B cell (primary cell): ENCODE data around the gene MMP24. TPM values are rescaled to one million over a fixed set of nuclear protein-coding genes. Genes with fewer than 3 reads are reported as not detected.

ENCODE experiments used
- ATAC-seq: fragments of 200-7000 bp; cut with Tn5 transposase; one replicate; pipeline ENCODE4 v1.10.0; 2021; ENCODE audit warnings: low read depth, mild to moderate bottlenecking, moderate number of reproducible peaks, moderate library complexity
- CTCF ChIA-PET: fragments of 350-600 bp; sonication (Branson Sonifier 250); formaldehyde crosslinking; loops from one replicate; lab custom pipeline; 2021; ENCODE audit warnings: antibody characterized with exemption, inconsistent platforms; lab: Charles Lee
- POLR2A ChIA-PET: fragments of 350-600 bp; sonication (Branson Sonifier 250); formaldehyde crosslinking; loops from one replicate; lab custom pipeline; 2021; ENCODE audit warnings: antibody characterized with exemption; lab: Charles Lee
- DNase-seq: peaks from one replicate; pipeline ENCODE4 v3.0.0; 2013
- H2AFZ ChIP-seq: 2 replicates; pipeline ENCODE4 v1.6.1; 2012; ENCODE audit warnings: mild to moderate bottlenecking, low read depth, low read length; ENCODE audit not compliant: insufficient read depth, poor library complexity, severe bottlenecking
- H3K27ac ChIP-seq, 2 donors: 1 replicate in 1 of 2; 2 replicates in 1 of 2; pipeline ENCODE4 v1.5.1; 2012 to 2013; ENCODE audit warnings: low read length in 2 of 2, mild to moderate bottlenecking in 2 of 2, moderate library complexity in 1 of 2
- H3K27me3 ChIP-seq, 4 experiments: fragments of 200-600 bp in 1 of 4; sonication (generic) in 1 of 4; replicated peaks in 1 of 4; 1 replicate in 2 of 4; 2 replicates in 2 of 4; pipeline versions ENCODE4 v1.6.1 to v1.7.0; 2013 to 2016; ENCODE audit warnings: low read length in 3 of 4, mild to moderate bottlenecking in 2 of 4, mixed read lengths in 1 of 4, moderate library complexity in 1 of 4; ENCODE audit not compliant: insufficient read depth in 4 of 4, control insufficient read depth in 3 of 4; ENCODE audit errors: control extremely low read depth in 1 of 4
- H3K36me3 ChIP-seq, 2 experiments: replicated peaks in 1 of 2; 1 replicate in 1 of 2; 2 replicates in 1 of 2; pipeline versions ENCODE4 v1.6.1 to v1.7.1; 2013; ENCODE audit warnings: low read length in 1 of 2; ENCODE audit not compliant: insufficient read depth in 2 of 2, control insufficient read depth in 1 of 2; ENCODE audit errors: control extremely low read depth in 1 of 2, extremely low read depth in 1 of 2
- H3K4me1 ChIP-seq, 2 donors: fragments of 200-600 bp in 1 of 2; sonication (generic) in 1 of 2; 1 replicate in 1 of 2; 2 replicates in 1 of 2; pipeline versions ENCODE4 v1.5.1 to v1.6.1; 2013 to 2017; ENCODE audit warnings: low read length in 2 of 2; ENCODE audit not compliant: control insufficient read depth in 2 of 2, insufficient read depth in 2 of 2
- H3K4me2 ChIP-seq: replicated peaks from 2 replicates; pipeline ENCODE3; 2012; ENCODE audit warnings: mild to moderate bottlenecking, low read depth, low read length; ENCODE audit not compliant: poor library complexity, severe bottlenecking
- H3K4me3 ChIP-seq, 5 experiments: fragments of 200-600 bp in 1 of 5; sonication (generic) in 1 of 5; 1 replicate in 3 of 5; 2 replicates in 2 of 5; pipeline versions ENCODE4 v1.5.1 to v1.7.0; 2011 to 2016; ENCODE audit warnings: low read length in 4 of 5, mild to moderate bottlenecking in 4 of 5, low read depth in 2 of 5, control low read depth in 1 of 5, moderate library complexity in 1 of 5; ENCODE audit not compliant: insufficient read depth in 1 of 5; ENCODE audit errors: control extremely low read depth in 1 of 5, extremely low read depth in 1 of 5
- H3K79me2 ChIP-seq: fragments of 200-600 bp; sonication (generic); one replicate; pipeline ENCODE4 v1.6.0; 2016; ENCODE audit warnings: low read length; ENCODE audit not compliant: control insufficient read depth, insufficient read depth
- H3K9ac ChIP-seq: fragments of 200-600 bp; sonication (generic); 2 replicates; pipeline ENCODE4 v1.6.1; 2017; ENCODE audit warnings: mild to moderate bottlenecking, low read length, moderate library complexity
- H3K9me3 ChIP-seq, 3 donors: one replicate each; pipeline versions ENCODE4 v1.6.1 to v1.7.1; 2013; ENCODE audit warnings: low read length in 2 of 3; ENCODE audit not compliant: control insufficient read depth in 2 of 3, insufficient read depth in 1 of 3; ENCODE audit errors: control extremely low read depth in 1 of 3
- H4K20me1 ChIP-seq: 2 replicates; pipeline ENCODE4 v1.6.0; 2012; ENCODE audit warnings: mild to moderate bottlenecking, low read length; ENCODE audit not compliant: insufficient read depth, control insufficient read depth, poor library complexity, severe bottlenecking
- H3K27ac Mint-ChIP-seq: one replicate; pipeline ENCODE4 v1.8.0; 2021; ENCODE audit warnings: mixed read lengths
- H3K27me3 Mint-ChIP-seq: one replicate; pipeline ENCODE4 v1.8.0; 2021; ENCODE audit warnings: mixed read lengths
- H3K4me1 Mint-ChIP-seq: one replicate; pipeline ENCODE4 v1.8.0; 2021; ENCODE audit warnings: mixed read lengths
- H3K4me3 Mint-ChIP-seq: one replicate; pipeline ENCODE4 v1.8.0; 2021; ENCODE audit warnings: mixed read lengths
- H3K9me3 Mint-ChIP-seq: one replicate; pipeline ENCODE4 v1.8.0; 2022; ENCODE audit warnings: mixed read lengths; ENCODE audit not compliant: insufficient read depth
- EZH2 ChIP-seq: IDR thresholded peaks from 2 replicates; pipeline ENCODE4 v1.6.1; 2012; ENCODE audit warnings: borderline replicate concordance, low read depth, mild to moderate bottlenecking, moderate library complexity, low read length; ENCODE audit not compliant: insufficient read depth, poor library complexity, severe bottlenecking
- WGBS: methylation state at CpG from one replicate; pipeline ENCODE4 v1.1.5; 2013; ENCODE audit warnings: missing lambda C conversion rate; ENCODE audit not compliant: insufficient coverage; 5-methylcytosine and 5-hydroxymethylcytosine counted together
- intact Hi-C: fragments of 100-400 bp; cut with micrococcal nuclease; formaldehyde crosslinking; loops from one replicate; pipeline ENCODE4 v1.10.0; 2022
- polyA plus RNA-seq: library from polyadenylated mRNA; depleted of rRNA; stranded (reverse); fragments of >200 nt; gene quantifications from 2 replicates; pipeline ENCODE4 v1.2.3, GENCODE V29; 2012
- total RNA-seq, 2 donors: library from RNA; stranded (reverse); fragments of 120-200 nt in 1 of 2; gene quantifications; 1 replicate in 1 of 2; 2 replicates in 1 of 2; pipeline versions ENCODE4 v1.2.3 to v1.2.4, GENCODE V29; 2013 to 2022
- TF ChIP-seq, protein P1 (sequence below): fragments of 200-600 bp; IDR thresholded peaks from one replicate; pipeline ENCODE4 v1.8.0; 2022; ENCODE audit warnings: antibody characterized with exemption, mild to moderate bottlenecking

MMP24 gene
- total and polyA plus RNA-seq, 2 donors (not counting 1 experiment from before 2014, with no cell fraction given), result not detected

DNA sequence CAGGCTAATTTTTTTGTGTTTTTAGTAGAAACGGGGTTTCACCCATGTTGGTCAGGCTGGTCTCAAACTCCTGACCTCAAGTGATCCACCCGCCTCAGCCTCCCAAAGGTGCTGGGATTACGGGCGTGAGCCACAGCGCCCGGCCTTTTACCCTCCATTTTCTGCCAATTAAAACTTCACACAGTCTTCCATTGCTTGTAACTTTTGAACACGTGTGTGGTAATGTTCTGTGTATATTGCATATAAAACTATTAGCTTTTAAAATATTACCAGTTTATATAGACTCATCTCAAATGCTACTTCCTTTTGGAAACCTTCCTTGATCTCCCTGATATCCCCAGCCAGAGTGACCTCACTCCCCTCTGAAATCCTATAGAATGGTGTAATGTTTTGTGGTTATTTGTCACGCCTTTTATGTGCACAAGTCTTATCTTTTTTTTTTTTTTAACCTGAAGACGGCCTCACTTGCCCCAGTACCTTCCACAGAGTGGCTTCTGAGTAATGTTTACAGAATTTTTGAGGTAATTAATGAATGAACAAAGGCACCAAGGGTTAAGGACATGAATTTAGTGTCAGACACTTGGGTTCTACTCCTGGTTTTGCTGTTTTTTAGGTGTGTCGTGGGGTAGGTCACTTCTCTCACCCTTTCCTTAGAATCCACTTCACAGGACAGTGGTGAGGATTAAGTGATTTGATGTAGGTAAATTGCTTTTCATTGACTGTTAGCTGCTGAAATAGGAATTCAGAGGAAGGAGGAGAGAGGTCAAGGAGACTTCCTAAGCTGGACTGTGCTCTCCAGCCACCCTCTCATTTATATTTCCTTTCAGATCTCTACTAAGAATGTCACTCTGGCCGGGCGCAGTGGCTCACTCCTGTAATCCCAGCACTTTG is 11.2 kb upstream of the MMP24 start:
- 95% methylated on average over 4 of the region's 12 CpGs for WGBS
- Histone ChIP-seq H3K4me1 (no peaks in the 10 kb centered on the region), H3K9me3 (no peaks in the 10 kb centered on the region), H3K27ac (no peak overlapping the region), H2AFZ (no peak overlapping the region), H3K27me3 (no peaks in the 10 kb centered on the region), H4K20me1 (no peaks in the 10 kb centered on the region), H3K79me2 (no peaks in the 10 kb centered on the region), H3K4me2 (no peak overlapping the region), H3K4me3 (no peak overlapping the region), H3K9ac (no peak overlapping the region), H3K36me3 (no peaks in the 10 kb centered on the region)
- DNase-seq, result no peak
- no peaks in the 10 kb centered on the region for H3K4me1 Mint-ChIP-seq
- no peaks in the 10 kb centered on the region for H3K27me3 Mint-ChIP-seq
- intact Hi-C loops, result no loop called here
- CTCF ChIA-PET, result interaction anchor here (0.5 to 1.0 kb wide), 3 partner anchors 60 to 1594 kb away, joined by 3 read pairs; no protein-coding TSS in a partner anchor
- H3K4me3 Mint-ChIP-seq, result no peak overlapping the region
- POLR2A ChIA-PET, result no interaction called here
- no peak for ATAC-seq
- H3K9me3 Mint-ChIP-seq, result no peaks in the 10 kb centered on the region
- TF ChIP-seq, protein P1, sequence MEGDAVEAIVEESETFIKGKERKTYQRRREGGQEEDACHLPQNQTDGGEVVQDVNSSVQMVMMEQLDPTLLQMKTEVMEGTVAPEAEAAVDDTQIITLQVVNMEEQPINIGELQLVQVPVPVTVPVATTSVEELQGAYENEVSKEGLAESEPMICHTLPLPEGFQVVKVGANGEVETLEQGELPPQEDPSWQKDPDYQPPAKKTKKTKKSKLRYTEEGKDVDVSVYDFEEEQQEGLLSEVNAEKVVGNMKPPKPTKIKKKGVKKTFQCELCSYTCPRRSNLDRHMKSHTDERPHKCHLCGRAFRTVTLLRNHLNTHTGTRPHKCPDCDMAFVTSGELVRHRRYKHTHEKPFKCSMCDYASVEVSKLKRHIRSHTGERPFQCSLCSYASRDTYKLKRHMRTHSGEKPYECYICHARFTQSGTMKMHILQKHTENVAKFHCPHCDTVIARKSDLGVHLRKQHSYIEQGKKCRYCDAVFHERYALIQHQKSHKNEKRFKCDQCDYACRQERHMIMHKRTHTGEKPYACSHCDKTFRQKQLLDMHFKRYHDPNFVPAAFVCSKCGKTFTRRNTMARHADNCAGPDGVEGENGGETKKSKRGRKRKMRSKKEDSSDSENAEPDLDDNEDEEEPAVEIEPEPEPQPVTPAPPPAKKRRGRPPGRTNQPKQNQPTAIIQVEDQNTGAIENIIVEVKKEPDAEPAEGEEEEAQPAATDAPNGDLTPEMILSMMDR, result no peak
- no peak for TF ChIP-seq EZH2
- no peak overlapping the region for H3K27ac Mint-ChIP-seq

- no peak overlapping the region for H3K27ac Mint-ChIP-seq
- Histone ChIP-seq H3K27me3 (no peaks in the 10 kb centered on the region), H3K4me1 (no peaks in the 10 kb centered on the region), H3K27ac (no peak overlapping the region), H3K9ac (no peak overlapping the region), H3K4me3 (no peak overlapping the region), H3K9me3 (no peaks in the 10 kb centered on the region), H3K4me2 (no peak overlapping the region), H2AFZ (no peak overlapping the region), H3K36me3 (no peaks in the 10 kb centered on the region), H4K20me1 (no peaks in the 10 kb centered on the region), H3K79me2 (no peaks in the 10 kb centered on the region)
- no peak overlapping the region for H3K4me3 Mint-ChIP-seq
- ChIA-PET POLR2A (no interaction called here), CTCF (interaction anchor here (0.9 to 1.5 kb wide), 3 partner anchors 8 to 120 kb away, joined by 3 to 6 read pairs (median 4); no protein-coding TSS in a partner anchor)
- intact Hi-C loops, result no loop called here
- 82% methylated on average over 4 of the region's 5 CpGs for WGBS
- no peak for DNase-seq
- no peaks in the 10 kb centered on the region for H3K4me1 Mint-ChIP-seq
- no peak for ATAC-seq
- H3K9me3 Mint-ChIP-seq, result no peaks in the 10 kb centered on the region
- no peaks in the 10 kb centered on the region for H3K27me3 Mint-ChIP-seq
- TF ChIP-seq, protein P1, result no peak
- TF ChIP-seq EZH2, result no peak
Measured at GRCh38 chr20:35216541-35216940, 9.9 kb upstream of the MMP24 start.
